ENCODE results near the gene DLX2.
A peak's percentile ranks its signal among the peaks of the same experiment; 100 is the strongest.

DNA sequence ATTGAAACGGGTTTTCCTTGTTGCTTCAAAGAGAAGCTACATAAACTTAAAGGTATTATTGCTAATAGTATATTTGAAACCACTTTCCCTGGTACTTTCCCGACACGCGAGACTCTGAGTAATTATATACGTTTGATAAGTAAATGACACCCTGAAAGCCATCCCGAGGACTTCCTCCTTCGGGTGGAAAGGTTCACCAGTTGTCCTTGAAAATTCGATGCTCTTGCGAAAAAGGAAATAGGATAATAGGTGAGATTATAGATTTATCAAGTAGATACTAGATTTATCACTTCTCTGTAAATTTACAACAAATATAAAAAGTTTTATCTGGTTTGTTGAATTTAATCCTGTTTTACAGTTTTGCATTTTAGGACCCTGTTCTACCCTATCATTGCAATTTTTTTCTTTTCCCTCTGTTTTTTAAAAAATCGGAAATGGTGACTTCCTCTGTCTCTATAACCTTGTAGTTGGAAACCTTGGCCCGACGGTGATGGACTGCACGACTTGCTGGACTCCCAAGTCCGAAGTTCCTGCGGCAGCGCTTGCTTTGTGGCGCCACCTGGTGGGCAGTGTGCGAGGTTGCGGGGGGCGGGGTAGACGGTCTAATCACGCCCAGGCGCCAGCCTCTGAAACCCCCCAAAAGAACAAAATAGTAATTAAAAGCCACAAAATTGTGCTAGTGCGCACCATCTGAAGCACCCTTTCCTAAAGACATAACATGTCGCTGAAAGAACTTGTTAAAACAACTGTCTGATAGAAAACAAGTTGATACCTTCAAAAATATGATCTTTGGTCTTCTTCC lies 972 bp upstream of the DLX2 start:
- TF ChIP-seq, protein P1, sequence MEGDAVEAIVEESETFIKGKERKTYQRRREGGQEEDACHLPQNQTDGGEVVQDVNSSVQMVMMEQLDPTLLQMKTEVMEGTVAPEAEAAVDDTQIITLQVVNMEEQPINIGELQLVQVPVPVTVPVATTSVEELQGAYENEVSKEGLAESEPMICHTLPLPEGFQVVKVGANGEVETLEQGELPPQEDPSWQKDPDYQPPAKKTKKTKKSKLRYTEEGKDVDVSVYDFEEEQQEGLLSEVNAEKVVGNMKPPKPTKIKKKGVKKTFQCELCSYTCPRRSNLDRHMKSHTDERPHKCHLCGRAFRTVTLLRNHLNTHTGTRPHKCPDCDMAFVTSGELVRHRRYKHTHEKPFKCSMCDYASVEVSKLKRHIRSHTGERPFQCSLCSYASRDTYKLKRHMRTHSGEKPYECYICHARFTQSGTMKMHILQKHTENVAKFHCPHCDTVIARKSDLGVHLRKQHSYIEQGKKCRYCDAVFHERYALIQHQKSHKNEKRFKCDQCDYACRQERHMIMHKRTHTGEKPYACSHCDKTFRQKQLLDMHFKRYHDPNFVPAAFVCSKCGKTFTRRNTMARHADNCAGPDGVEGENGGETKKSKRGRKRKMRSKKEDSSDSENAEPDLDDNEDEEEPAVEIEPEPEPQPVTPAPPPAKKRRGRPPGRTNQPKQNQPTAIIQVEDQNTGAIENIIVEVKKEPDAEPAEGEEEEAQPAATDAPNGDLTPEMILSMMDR (IDR thresholded peaks at IDR 0.05 in 4 of 5, conservative IDR thresholded peaks at IDR 0.05 in 1 of 5) = peak; percentile 76 to 85 (median 83)
- TF ChIP-seq POLR2A (IDR thresholded peaks at IDR 0.05) = no peak

All from gastrocnemius medialis (tissue), 4 donors.